ENCODE measurements around the gene SPEN.

DNA sequence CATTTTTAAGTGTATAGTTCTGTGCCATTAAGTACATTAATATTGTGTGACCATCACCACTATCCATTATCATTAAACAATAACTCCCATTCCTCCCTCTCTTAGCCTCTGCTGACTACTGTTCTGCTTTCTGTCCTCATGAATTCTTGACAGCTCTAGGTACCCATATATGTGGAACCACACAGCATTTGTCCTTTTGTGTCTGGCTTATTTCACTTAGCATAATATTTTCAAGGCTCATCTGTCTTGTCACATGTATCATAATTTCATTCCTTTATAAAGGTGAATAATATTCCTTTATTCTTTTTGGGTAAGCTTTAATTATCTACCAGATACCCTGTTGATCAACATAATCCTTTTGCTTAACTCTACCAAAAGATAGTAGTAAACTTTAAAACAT lies 47.7 kb downstream of the SPEN start:
- no peak for TF ChIP-seq SNRNP70 (optimal IDR thresholded peaks at IDR 0.05; ENCODE audit: low read depth, low read length)
- TF ChIP-seq, protein P1, sequence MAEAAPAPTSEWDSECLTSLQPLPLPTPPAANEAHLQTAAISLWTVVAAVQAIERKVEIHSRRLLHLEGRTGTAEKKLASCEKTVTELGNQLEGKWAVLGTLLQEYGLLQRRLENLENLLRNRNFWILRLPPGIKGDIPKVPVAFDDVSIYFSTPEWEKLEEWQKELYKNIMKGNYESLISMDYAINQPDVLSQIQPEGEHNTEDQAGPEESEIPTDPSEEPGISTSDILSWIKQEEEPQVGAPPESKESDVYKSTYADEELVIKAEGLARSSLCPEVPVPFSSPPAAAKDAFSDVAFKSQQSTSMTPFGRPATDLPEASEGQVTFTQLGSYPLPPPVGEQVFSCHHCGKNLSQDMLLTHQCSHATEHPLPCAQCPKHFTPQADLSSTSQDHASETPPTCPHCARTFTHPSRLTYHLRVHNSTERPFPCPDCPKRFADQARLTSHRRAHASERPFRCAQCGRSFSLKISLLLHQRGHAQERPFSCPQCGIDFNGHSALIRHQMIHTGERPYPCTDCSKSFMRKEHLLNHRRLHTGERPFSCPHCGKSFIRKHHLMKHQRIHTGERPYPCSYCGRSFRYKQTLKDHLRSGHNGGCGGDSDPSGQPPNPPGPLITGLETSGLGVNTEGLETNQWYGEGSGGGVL (CRISPR knock-in tag; IDR thresholded peaks at IDR 0.05): no peak
- TF ChIP-seq TBP (optimal IDR thresholded peaks at IDR 0.05; ENCODE audit: low read depth, low read length): no peak
- TF ChIP-seq POLR2AphosphoS5 (IDR thresholded peaks at IDR 0.05; ENCODE audit: control insufficient read depth, insufficient read depth, low read depth, low read length): no peak
- TF ChIP-seq, protein P2, sequence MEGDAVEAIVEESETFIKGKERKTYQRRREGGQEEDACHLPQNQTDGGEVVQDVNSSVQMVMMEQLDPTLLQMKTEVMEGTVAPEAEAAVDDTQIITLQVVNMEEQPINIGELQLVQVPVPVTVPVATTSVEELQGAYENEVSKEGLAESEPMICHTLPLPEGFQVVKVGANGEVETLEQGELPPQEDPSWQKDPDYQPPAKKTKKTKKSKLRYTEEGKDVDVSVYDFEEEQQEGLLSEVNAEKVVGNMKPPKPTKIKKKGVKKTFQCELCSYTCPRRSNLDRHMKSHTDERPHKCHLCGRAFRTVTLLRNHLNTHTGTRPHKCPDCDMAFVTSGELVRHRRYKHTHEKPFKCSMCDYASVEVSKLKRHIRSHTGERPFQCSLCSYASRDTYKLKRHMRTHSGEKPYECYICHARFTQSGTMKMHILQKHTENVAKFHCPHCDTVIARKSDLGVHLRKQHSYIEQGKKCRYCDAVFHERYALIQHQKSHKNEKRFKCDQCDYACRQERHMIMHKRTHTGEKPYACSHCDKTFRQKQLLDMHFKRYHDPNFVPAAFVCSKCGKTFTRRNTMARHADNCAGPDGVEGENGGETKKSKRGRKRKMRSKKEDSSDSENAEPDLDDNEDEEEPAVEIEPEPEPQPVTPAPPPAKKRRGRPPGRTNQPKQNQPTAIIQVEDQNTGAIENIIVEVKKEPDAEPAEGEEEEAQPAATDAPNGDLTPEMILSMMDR (IDR thresholded peaks at IDR 0.05 in 2 of 3, conservative IDR thresholded peaks at IDR 0.05 in 1 of 3; ENCODE audit: insufficient read depth in 2 of 3, low read depth in 1 of 3, low read length in 3 of 3): no peak
- TF ChIP-seq, protein P3, sequence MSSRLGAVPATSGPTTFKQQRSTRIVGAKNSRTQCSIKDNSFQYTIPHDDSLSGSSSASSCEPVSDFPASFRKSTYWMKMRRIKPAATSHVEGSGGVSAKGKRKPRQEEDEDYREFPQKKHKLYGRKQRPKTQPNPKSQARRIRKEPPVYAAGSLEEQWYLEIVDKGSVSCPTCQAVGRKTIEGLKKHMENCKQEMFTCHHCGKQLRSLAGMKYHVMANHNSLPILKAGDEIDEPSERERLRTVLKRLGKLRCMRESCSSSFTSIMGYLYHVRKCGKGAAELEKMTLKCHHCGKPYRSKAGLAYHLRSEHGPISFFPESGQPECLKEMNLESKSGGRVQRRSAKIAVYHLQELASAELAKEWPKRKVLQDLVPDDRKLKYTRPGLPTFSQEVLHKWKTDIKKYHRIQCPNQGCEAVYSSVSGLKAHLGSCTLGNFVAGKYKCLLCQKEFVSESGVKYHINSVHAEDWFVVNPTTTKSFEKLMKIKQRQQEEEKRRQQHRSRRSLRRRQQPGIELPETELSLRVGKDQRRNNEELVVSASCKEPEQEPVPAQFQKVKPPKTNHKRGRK (tag; IDR thresholded peaks at IDR 0.05): no peak
- no peak for TF ChIP-seq EP300 (IDR thresholded peaks at IDR 0.05; ENCODE audit: low read length)

Data from K562 (cell line).